ENCODE results near the gene OLFML1. TPM values are rescaled to one million over a fixed set of nuclear protein-coding genes. Genes with fewer than 3 reads are reported as not detected.
A peak's percentile ranks its signal among the peaks of the same experiment; 100 is the strongest.

Gene OLFML1
- total RNA-seq, 2 experiments from 2014 or later, result not detected

DNA sequence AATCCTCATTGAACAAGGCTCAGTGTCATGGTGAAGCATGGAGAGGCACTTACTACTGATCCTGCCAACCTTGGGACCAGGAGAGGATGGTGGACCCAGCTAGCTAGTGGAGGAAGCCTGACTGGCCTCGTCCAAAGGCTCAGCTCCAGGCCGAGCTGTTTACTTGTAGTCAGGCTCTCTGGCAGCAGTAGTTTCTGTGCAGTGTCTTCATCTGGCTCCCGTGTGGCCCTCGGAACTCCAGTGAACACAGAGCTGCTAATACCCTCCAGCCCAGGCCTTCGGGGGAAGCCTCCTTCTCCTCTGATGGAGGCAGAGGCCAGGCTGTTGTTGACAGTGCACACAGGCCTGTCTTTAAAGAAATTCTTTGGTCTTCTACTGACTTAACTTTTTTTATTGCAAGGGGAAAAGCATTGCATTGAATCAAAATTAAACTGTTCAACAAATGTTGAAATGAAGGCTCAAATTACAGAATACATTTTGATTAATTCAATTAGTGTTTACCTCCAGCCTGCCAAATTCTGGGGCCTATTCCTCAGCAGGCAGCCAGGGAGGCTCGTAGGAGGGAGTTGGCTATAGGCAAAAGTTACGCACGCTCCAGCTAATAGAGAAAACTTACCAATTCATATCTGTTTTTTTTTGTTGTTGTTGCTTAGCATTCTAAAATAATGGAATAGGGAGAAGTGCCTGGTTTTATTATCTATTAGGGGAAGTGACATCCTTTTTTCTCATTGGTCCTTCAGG, 47.3 kb downstream of the OLFML1 start:
- ChIA-PET POLR2A (interaction anchor here (0.7 to 2.7 kb wide), 4 partner anchors 8 to 598 kb away, joined by 3 to 17 read pairs (median 12); no protein-coding TSS in a partner anchor), CTCF (ENCODE audit: unreplicated experiment) (no interaction called here)
- Histone ChIP-seq H3K9me2 (ENCODE audit: insufficient read depth, low read length) (no peaks in the 10 kb centered on the region), H3K4me2 (ENCODE audit: low read length) (peak overlapping the region; percentile 48), H3K4me1 (ENCODE audit: insufficient read depth, low read length, poor library complexity, severe bottlenecking) (peaks cover 67% of the 10 kb centered on the region), H4K20me1 (ENCODE audit: insufficient read depth, low read length) (peaks cover 46% of the 10 kb centered on the region), H3K27ac (ENCODE audit: low read depth, low read length, poor library complexity, severe bottlenecking) (no peak overlapping the region), H3K9me3 (ENCODE audit: low read length) (no peaks in the 10 kb centered on the region), H3K79me2 (ENCODE audit: insufficient read depth, low read depth, low read length) (peaks cover 98% of the 10 kb centered on the region), H2AFZ (ENCODE audit: low read length) (no peak overlapping the region), H3K36me3 (ENCODE audit: insufficient read depth, low read length) (peaks cover 77% of the 10 kb centered on the region), H3K4me3 (ENCODE audit: low read depth, low read length, poor library complexity, severe bottlenecking) (no peak overlapping the region)
- BruUV-seq (replicated peaks), result no TSS peak
- no peak for DNase-seq (ENCODE audit: low spot score)
- TF ChIP-seq EZH2phosphoT487 (IDR thresholded peaks at IDR 0.05; ENCODE audit: borderline replicate concordance, low read depth, low read length), result no peak
- TF ChIP-seq, protein P1, sequence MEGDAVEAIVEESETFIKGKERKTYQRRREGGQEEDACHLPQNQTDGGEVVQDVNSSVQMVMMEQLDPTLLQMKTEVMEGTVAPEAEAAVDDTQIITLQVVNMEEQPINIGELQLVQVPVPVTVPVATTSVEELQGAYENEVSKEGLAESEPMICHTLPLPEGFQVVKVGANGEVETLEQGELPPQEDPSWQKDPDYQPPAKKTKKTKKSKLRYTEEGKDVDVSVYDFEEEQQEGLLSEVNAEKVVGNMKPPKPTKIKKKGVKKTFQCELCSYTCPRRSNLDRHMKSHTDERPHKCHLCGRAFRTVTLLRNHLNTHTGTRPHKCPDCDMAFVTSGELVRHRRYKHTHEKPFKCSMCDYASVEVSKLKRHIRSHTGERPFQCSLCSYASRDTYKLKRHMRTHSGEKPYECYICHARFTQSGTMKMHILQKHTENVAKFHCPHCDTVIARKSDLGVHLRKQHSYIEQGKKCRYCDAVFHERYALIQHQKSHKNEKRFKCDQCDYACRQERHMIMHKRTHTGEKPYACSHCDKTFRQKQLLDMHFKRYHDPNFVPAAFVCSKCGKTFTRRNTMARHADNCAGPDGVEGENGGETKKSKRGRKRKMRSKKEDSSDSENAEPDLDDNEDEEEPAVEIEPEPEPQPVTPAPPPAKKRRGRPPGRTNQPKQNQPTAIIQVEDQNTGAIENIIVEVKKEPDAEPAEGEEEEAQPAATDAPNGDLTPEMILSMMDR (conservative IDR thresholded peaks at IDR 0.05; ENCODE audit: low read length), result no peak
- intact Hi-C loops (cut with micrococcal nuclease; ENCODE audit: unreplicated experiment), result no loop called here

- intact Hi-C loops (cut with micrococcal nuclease; ENCODE audit: unreplicated experiment), result no loop called here
- H4K20me1 ChIP-seq (ENCODE audit: insufficient read depth, low read length), result peaks cover 42% of the 10 kb centered on the region
- no TSS peak for BruUV-seq (replicated peaks)
- H2AFZ ChIP-seq (ENCODE audit: low read length), result no peak overlapping the region
- ChIA-PET POLR2A (interaction anchor here (0.6 to 2.6 kb wide), 7 partner anchors 9 to 94 kb away, joined by 3 to 19 read pairs (median 11); partner anchors contain the start of gene PPFIBP2), CTCF (ENCODE audit: unreplicated experiment) (interaction anchor here (0.6 to 2.3 kb wide), 3 partner anchors 10 to 18 kb away, joined by 3 to 6 read pairs (median 3); no protein-coding TSS in a partner anchor)
- no peaks in the 10 kb centered on the region for H3K9me3 ChIP-seq (ENCODE audit: low read length)
- no peak for DNase-seq (ENCODE audit: low spot score)
- H3K4me3 ChIP-seq (ENCODE audit: low read depth, low read length, poor library complexity, severe bottlenecking), result peak overlapping the region; percentile 11
- no peaks in the 10 kb centered on the region for H3K9me2 ChIP-seq (ENCODE audit: insufficient read depth, low read length)
- peaks cover 98% of the 10 kb centered on the region for H3K79me2 ChIP-seq (ENCODE audit: insufficient read depth, low read depth, low read length)
- peaks cover 59% of the 10 kb centered on the region for H3K4me1 ChIP-seq (ENCODE audit: insufficient read depth, low read length, poor library complexity, severe bottlenecking)
- H3K27ac ChIP-seq (ENCODE audit: low read depth, low read length, poor library complexity, severe bottlenecking), result peak overlapping the region; percentile 13
- peaks cover 76% of the 10 kb centered on the region for H3K36me3 ChIP-seq (ENCODE audit: insufficient read depth, low read length)
- no peak for TF ChIP-seq EZH2phosphoT487 (IDR thresholded peaks at IDR 0.05; ENCODE audit: borderline replicate concordance, low read depth, low read length)
- peak overlapping the region; percentile 48 for H3K4me2 ChIP-seq (ENCODE audit: low read length)
Observed at GRCh38 chr11:7533199-7534041, 48.1 kb downstream of the OLFML1 start.

DNA sequence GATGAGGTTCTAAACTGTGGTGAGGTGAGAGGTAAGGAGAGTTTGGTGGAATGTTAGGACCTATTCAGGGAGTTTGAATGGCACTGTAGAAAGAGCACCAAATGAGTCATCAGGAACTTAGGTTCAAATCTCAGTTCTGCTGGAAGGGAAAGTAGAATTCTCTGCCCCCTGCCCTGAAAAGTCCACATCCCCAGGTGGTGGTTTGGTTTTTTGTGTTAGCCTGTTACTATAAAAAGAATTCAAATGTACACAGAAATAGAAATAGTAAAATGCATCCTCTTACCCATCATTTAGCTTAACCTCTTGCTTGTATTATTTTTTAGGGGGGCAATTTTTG, 48.7 kb downstream of the OLFML1 start:
- POLR2A ChIA-PET, result interaction anchor here (0.6 to 2.6 kb wide), 7 partner anchors 10 to 631 kb away, joined by 3 to 19 read pairs (median 11); partner anchors contain the start of gene PPFIBP2
- Histone ChIP-seq H3K4me3 (ENCODE audit: low read depth, low read length, poor library complexity, severe bottlenecking) (peak overlapping the region; percentile 11), H3K79me2 (ENCODE audit: insufficient read depth, low read depth, low read length) (peaks cover 98% of the 10 kb centered on the region), H3K9me3 (ENCODE audit: low read length) (no peaks in the 10 kb centered on the region), H3K4me1 (ENCODE audit: insufficient read depth, low read length, poor library complexity, severe bottlenecking) (peaks cover 54% of the 10 kb centered on the region), H3K4me2 (ENCODE audit: low read length) (peak overlapping the region; percentile 48), H3K27ac (ENCODE audit: low read depth, low read length, poor library complexity, severe bottlenecking) (peak overlapping the region; percentile 32), H3K36me3 (ENCODE audit: insufficient read depth, low read length) (peaks cover 78% of the 10 kb centered on the region), H2AFZ (ENCODE audit: low read length) (no peak overlapping the region), H4K20me1 (ENCODE audit: insufficient read depth, low read length) (peaks cover 48% of the 10 kb centered on the region), H3K9me2 (ENCODE audit: insufficient read depth, low read length) (no peaks in the 10 kb centered on the region)
- BruUV-seq (replicated peaks), result no TSS peak
- TF ChIP-seq, protein P1 (conservative IDR thresholded peaks at IDR 0.05; ENCODE audit: low read length), result no peak
- TF ChIP-seq EZH2phosphoT487 (IDR thresholded peaks at IDR 0.05; ENCODE audit: borderline replicate concordance, low read depth, low read length), result no peak
- CTCF ChIA-PET (ENCODE audit: unreplicated experiment), result interaction anchor here (0.6 to 2.3 kb wide), 4 partner anchors 10 to 1909 kb away, joined by 3 to 6 read pairs (median 3); no protein-coding TSS in a partner anchor
- DNase-seq (ENCODE audit: low spot score), result no peak
- intact Hi-C loops (cut with micrococcal nuclease; ENCODE audit: unreplicated experiment), result no loop called here
